MM.1S (cell line): Measurements from ENCODE around the gene S100B.

Experiments
- DNase-seq: peaks from one replicate; pipeline ENCODE4 v3.0.0-alpha.2; 2015
- H2AFZ ChIP-seq: fragments of 300-600 bp; sonication (generic); 2 replicates; pipeline ENCODE4 v1.6.0; 2016; ENCODE audit warnings: antibody characterized with exemption, low read length
- H3F3A ChIP-seq: fragments of 300-600 bp; sonication (generic); 2 replicates; pipeline ENCODE4 v1.6.1; 2016; ENCODE audit warnings: mild to moderate bottlenecking, antibody characterized with exemption, low read length, moderate library complexity, mixed read lengths; ENCODE audit not compliant: insufficient read depth
- H3K27ac ChIP-seq: fragments of 300-600 bp; sonication (generic); 2 replicates; pipeline ENCODE4 v1.5.1; 2016; ENCODE audit warnings: mild to moderate bottlenecking, low read length
- H3K27me3 ChIP-seq: fragments of 300-600 bp; sonication (generic); replicated peaks from 2 replicates; pipeline ENCODE4 v1.6.0; 2016; ENCODE audit warnings: low read length; ENCODE audit not compliant: insufficient read depth
- H3K36me3 ChIP-seq: fragments of 300-600 bp; sonication (generic); replicated peaks from 2 replicates; pipeline ENCODE4 v1.6.1; 2016; ENCODE audit warnings: mild to moderate bottlenecking, low read length, mixed read lengths; ENCODE audit not compliant: insufficient read depth
- H3K4me1 ChIP-seq: fragments of 300-600 bp; sonication (generic); 2 replicates; pipeline ENCODE4 v1.6.1; 2016; ENCODE audit warnings: low read length, mixed read lengths
- H3K4me2 ChIP-seq: fragments of 300-600 bp; sonication (generic); 2 replicates; pipeline ENCODE4 v1.6.0; 2016; ENCODE audit warnings: low read depth, low read length
- H3K4me3 ChIP-seq: fragments of 300-600 bp; sonication (generic); 2 replicates; pipeline ENCODE4 v1.5.1; 2016; ENCODE audit warnings: low read length, mixed read lengths
- H3K79me2 ChIP-seq: fragments of 300-600 bp; sonication (generic); 2 replicates; pipeline ENCODE4 v1.6.1; 2016; ENCODE audit warnings: mixed run types, low read length, mixed read lengths
- H3K9ac ChIP-seq: fragments of 300-600 bp; sonication (generic); 2 replicates; pipeline ENCODE4 v1.6.1; 2016; ENCODE audit warnings: low read length, mixed read lengths
- H3K9me2 ChIP-seq: fragments of 300-600 bp; sonication (generic); replicated peaks from 2 replicates; pipeline ENCODE4 v1.6.1; 2016; ENCODE audit warnings: mild to moderate bottlenecking, low read length, mixed read lengths; ENCODE audit not compliant: insufficient read depth
- H3K9me3 ChIP-seq: fragments of 300-600 bp; sonication (generic); replicated peaks from 2 replicates; pipeline ENCODE4 v1.6.1; 2016; ENCODE audit warnings: mild to moderate bottlenecking, low read length, mixed read lengths; ENCODE audit not compliant: insufficient read depth
- H4K20me1 ChIP-seq: fragments of 300-600 bp; sonication (generic); 2 replicates; pipeline ENCODE4 v1.6.1; 2016; ENCODE audit warnings: mild to moderate bottlenecking, low read length, moderate library complexity, mixed read lengths; ENCODE audit not compliant: insufficient read depth
- EZH2 ChIP-seq: fragments of 300-600 bp; sonication (generic); optimal IDR thresholded peaks from 2 replicates; pipeline ENCODE3; 2017; ENCODE audit warnings: low read depth, mild to moderate bottlenecking, antibody characterized with exemption, low read length, mixed read lengths
- EZH2phosphoT487 ChIP-seq: fragments of 300-600 bp; sonication (generic); IDR thresholded peaks from 2 replicates; pipeline ENCODE4 v1.6.1; 2018; ENCODE audit warnings: antibody characterized with exemption, low read length
- TF ChIP-seq, protein P1 (sequence below): fragments of 300-600 bp; sonication (generic); IDR thresholded peaks from 2 replicates; pipeline ENCODE4 v1.5.1; 2016; ENCODE audit warnings: antibody characterized with exemption, low read length, mixed read lengths

S100B gene

GRCh38 chr21:46627726-46628125, 22.8 kb upstream of the S100B start:
- DNase-seq, result no peak
- Histone ChIP-seq H3K9me3 (no peaks in the 10 kb centered on the region), H3K4me3 (no peak overlapping the region), H3K79me2 (no peaks in the 10 kb centered on the region), H3K4me1 (no peaks in the 10 kb centered on the region), H3K9me2 (no peaks in the 10 kb centered on the region), H3K9ac (no peak overlapping the region), H3K27ac (no peak overlapping the region), H3K27me3 (no peaks in the 10 kb centered on the region; the same call in 1 of the 2 replicates), H3K36me3 (no peaks in the 10 kb centered on the region), H3F3A (no peaks in the 10 kb centered on the region), H2AFZ (no peak overlapping the region), H4K20me1 (no peaks in the 10 kb centered on the region), H3K4me2 (no peak overlapping the region)
- TF ChIP-seq, protein P1, sequence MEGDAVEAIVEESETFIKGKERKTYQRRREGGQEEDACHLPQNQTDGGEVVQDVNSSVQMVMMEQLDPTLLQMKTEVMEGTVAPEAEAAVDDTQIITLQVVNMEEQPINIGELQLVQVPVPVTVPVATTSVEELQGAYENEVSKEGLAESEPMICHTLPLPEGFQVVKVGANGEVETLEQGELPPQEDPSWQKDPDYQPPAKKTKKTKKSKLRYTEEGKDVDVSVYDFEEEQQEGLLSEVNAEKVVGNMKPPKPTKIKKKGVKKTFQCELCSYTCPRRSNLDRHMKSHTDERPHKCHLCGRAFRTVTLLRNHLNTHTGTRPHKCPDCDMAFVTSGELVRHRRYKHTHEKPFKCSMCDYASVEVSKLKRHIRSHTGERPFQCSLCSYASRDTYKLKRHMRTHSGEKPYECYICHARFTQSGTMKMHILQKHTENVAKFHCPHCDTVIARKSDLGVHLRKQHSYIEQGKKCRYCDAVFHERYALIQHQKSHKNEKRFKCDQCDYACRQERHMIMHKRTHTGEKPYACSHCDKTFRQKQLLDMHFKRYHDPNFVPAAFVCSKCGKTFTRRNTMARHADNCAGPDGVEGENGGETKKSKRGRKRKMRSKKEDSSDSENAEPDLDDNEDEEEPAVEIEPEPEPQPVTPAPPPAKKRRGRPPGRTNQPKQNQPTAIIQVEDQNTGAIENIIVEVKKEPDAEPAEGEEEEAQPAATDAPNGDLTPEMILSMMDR, result no peak
- no peak for TF ChIP-seq EZH2
- TF ChIP-seq EZH2phosphoT487, result no peak

DNA sequence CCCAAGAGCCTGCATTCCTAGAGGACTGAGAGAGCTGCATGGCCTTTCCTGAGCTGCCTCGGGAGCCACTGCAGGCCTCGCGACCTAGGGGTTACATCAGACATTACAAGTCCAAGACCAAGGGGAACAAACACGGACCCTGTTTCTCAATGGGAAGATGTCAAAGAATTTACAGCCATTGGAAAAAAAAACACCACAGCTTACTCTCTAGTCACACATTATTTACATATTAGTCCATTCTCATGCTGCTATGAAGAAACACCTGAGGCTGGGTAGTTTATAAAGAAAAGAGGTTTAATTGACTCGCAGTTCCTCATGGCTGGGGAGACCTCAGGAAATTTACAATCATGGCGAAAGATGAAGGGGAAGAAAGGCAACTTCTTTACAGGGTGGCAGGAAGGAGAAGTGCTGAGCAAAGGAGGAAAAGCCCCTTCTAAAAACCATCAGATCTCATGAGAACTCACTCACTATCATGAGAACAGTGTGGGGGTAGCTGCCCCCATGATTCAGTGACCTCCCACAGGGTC, 22.2 kb upstream of the S100B start:
- no peaks in the 10 kb centered on the region for H3K4me1 ChIP-seq
- no peaks in the 10 kb centered on the region for H3K79me2 ChIP-seq
- H3K36me3 ChIP-seq, result no peaks in the 10 kb centered on the region
- no peak overlapping the region for H3K27ac ChIP-seq
- no peaks in the 10 kb centered on the region for H3K9me3 ChIP-seq
- no peak overlapping the region for H3K4me3 ChIP-seq
- no peak overlapping the region for H2AFZ ChIP-seq
- no peaks in the 10 kb centered on the region; the same call in 1 of the 2 replicates for H3K27me3 ChIP-seq
- no peak for TF ChIP-seq EZH2phosphoT487
- no peak for TF ChIP-seq EZH2
- TF ChIP-seq, protein P1, result no peak
- H3K4me2 ChIP-seq, result no peak overlapping the region
- no peaks in the 10 kb centered on the region for H3F3A ChIP-seq
- DNase-seq, result no peak
- no peaks in the 10 kb centered on the region for H4K20me1 ChIP-seq
- no peaks in the 10 kb centered on the region for H3K9me2 ChIP-seq
- no peak overlapping the region for H3K9ac ChIP-seq

DNA sequence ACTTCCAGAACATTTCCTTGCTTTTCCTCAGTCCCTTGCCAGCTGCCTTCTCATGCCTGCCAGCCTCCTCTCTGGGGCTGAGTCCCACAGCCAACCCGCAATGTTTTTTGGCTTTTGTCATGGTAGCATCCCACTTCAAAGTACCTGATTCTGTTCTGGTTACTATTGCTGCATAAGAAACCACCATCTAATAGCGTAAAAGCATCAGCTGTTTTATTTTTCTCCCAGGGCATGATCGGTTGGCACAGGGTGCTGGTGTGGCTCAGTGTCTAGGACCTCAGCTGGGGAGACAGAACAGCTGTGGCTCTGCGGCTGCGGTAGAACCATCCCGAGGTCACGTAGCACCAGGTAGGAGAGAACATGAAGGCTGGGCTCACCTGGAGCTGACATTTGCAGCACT, 21.7 kb upstream of the S100B start:
- no peak overlapping the region for H3K4me2 ChIP-seq
- no peaks in the 10 kb centered on the region for H3K36me3 ChIP-seq
- no peaks in the 10 kb centered on the region for H4K20me1 ChIP-seq
- H3K27ac ChIP-seq, result no peak overlapping the region
- H3K79me2 ChIP-seq, result no peaks in the 10 kb centered on the region
- H3K9me3 ChIP-seq, result no peaks in the 10 kb centered on the region
- no peaks in the 10 kb centered on the region; the same call in 1 of the 2 replicates for H3K27me3 ChIP-seq
- no peak overlapping the region for H2AFZ ChIP-seq
- no peaks in the 10 kb centered on the region for H3F3A ChIP-seq
- H3K4me3 ChIP-seq, result no peak overlapping the region
- DNase-seq, result no peak
- H3K9ac ChIP-seq, result no peak overlapping the region
- TF ChIP-seq EZH2 (no peak), EZH2phosphoT487 (no peak)
- TF ChIP-seq, protein P1, result no peak
- H3K4me1 ChIP-seq, result no peaks in the 10 kb centered on the region
- H3K9me2 ChIP-seq, result no peaks in the 10 kb centered on the region
